Mammary epithelial cell (primary cell): Measurements from ENCODE around the gene CASP2.

Experiments
- CTCF ChIP-seq, 2 donors: IDR thresholded peaks in 1 of 2; conservative IDR thresholded peaks in 1 of 2; 2 replicates each; pipeline ENCODE4 v1.5.1; 2011 to 2012; ENCODE audit warnings: inconsistent platforms in 2 of 2, low read length in 2 of 2, mild to moderate bottlenecking in 2 of 2, control low read depth in 1 of 2, low read depth in 1 of 2; ENCODE audit not compliant: insufficient read depth in 1 of 2; ENCODE audit errors: extremely low read depth in 1 of 2
- EZH2 ChIP-seq: IDR thresholded peaks from 2 replicates; pipeline ENCODE4 v1.6.1; 2012; ENCODE audit warnings: low read length, inconsistent platforms, borderline replicate concordance

- TF ChIP-seq CTCF (conservative IDR thresholded peaks at IDR 0.05 in 1 of 2, IDR thresholded peaks at IDR 0.05 in 1 of 2; ENCODE audit: extremely low read depth in 1 of 2, insufficient read depth in 1 of 2, low read depth in 1 of 2, low read length in 2 of 2) (no peak), EZH2 (no peak)
Measured at GRCh38 chr7:143265017-143265693, 23.0 kb upstream of the CASP2 start.
